Ishikawa (cell line): Measurements from ENCODE around the gene REG3G.

Experiments
- CEBPB ChIP-seq: IDR thresholded peaks from 2 replicates; pipeline ENCODE4 v1.6.1; 2012
- CREB1 ChIP-seq: IDR thresholded peaks from 2 replicates; pipeline ENCODE4 v1.6.1; 2012; ENCODE audit warnings: low read depth
- EGR1 ChIP-seq: IDR thresholded peaks from 2 replicates; pipeline ENCODE4 v1.6.1; 2012
- EP300 ChIP-seq: IDR thresholded peaks from 2 replicates; pipeline ENCODE4 v1.6.1; 2012; ENCODE audit warnings: borderline replicate concordance
- FOXM1 ChIP-seq: IDR thresholded peaks from 2 replicates; pipeline ENCODE4 v1.6.1; 2012; ENCODE audit warnings: low read depth, borderline replicate concordance
- NFIC ChIP-seq: IDR thresholded peaks from 2 replicates; pipeline ENCODE4 v1.6.1; 2012
- RAD21 ChIP-seq: IDR thresholded peaks from 2 replicates; pipeline ENCODE4 v1.6.1; 2012; ENCODE audit warnings: low read depth
- TAF1 ChIP-seq: IDR thresholded peaks from 2 replicates; pipeline ENCODE4 v1.6.1; 2012; ENCODE audit warnings: low read depth, mild to moderate bottlenecking
- TEAD4 ChIP-seq: IDR thresholded peaks from 2 replicates; pipeline ENCODE4 v1.6.1; 2012
- YY1 ChIP-seq: IDR thresholded peaks from 2 replicates; pipeline ENCODE4 v1.6.1; 2012; ENCODE audit warnings: low read depth
- ZBTB7A ChIP-seq: IDR thresholded peaks from 2 replicates; pipeline ENCODE4 v1.6.1; 2012; ENCODE audit warnings: low read depth
- TF ChIP-seq, protein P1 (sequence below): IDR thresholded peaks from 2 replicates; pipeline ENCODE4 v1.6.1; 2012; ENCODE audit warnings: low read depth, mild to moderate bottlenecking
- TF ChIP-seq, protein P2 (sequence below): IDR thresholded peaks from 2 replicates; pipeline ENCODE4 v1.6.1; 2012

GRCh38 chr2:79000008-79000576 is 25.4 kb upstream of the REG3G start:
- TF ChIP-seq CREB1 (no peak), CEBPB (no peak), YY1 (no peak), EP300 (no peak), TEAD4 (no peak), TAF1 (no peak), FOXM1 (no peak), ZBTB7A (no peak), NFIC (no peak), RAD21 (no peak), EGR1 (no peak)
- TF ChIP-seq, protein P1, sequence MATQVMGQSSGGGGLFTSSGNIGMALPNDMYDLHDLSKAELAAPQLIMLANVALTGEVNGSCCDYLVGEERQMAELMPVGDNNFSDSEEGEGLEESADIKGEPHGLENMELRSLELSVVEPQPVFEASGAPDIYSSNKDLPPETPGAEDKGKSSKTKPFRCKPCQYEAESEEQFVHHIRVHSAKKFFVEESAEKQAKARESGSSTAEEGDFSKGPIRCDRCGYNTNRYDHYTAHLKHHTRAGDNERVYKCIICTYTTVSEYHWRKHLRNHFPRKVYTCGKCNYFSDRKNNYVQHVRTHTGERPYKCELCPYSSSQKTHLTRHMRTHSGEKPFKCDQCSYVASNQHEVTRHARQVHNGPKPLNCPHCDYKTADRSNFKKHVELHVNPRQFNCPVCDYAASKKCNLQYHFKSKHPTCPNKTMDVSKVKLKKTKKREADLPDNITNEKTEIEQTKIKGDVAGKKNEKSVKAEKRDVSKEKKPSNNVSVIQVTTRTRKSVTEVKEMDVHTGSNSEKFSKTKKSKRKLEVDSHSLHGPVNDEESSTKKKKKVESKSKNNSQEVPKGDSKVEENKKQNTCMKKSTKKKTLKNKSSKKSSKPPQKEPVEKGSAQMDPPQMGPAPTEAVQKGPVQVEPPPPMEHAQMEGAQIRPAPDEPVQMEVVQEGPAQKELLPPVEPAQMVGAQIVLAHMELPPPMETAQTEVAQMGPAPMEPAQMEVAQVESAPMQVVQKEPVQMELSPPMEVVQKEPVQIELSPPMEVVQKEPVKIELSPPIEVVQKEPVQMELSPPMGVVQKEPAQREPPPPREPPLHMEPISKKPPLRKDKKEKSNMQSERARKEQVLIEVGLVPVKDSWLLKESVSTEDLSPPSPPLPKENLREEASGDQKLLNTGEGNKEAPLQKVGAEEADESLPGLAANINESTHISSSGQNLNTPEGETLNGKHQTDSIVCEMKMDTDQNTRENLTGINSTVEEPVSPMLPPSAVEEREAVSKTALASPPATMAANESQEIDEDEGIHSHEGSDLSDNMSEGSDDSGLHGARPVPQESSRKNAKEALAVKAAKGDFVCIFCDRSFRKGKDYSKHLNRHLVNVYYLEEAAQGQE = no peak
- TF ChIP-seq, protein P2, sequence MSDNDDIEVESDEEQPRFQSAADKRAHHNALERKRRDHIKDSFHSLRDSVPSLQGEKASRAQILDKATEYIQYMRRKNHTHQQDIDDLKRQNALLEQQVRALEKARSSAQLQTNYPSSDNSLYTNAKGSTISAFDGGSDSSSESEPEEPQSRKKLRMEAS = no peak
